Measurements from ENCODE around the gene DSCAML1. TPM values are rescaled to one million over a fixed set of nuclear protein-coding genes. Genes with fewer than 3 reads are reported as not detected.

Gene DSCAML1
- total RNA-seq, 4 donors from 2014 or later = 2.9 to 5.8 (median 3.3) TPM

DNA sequence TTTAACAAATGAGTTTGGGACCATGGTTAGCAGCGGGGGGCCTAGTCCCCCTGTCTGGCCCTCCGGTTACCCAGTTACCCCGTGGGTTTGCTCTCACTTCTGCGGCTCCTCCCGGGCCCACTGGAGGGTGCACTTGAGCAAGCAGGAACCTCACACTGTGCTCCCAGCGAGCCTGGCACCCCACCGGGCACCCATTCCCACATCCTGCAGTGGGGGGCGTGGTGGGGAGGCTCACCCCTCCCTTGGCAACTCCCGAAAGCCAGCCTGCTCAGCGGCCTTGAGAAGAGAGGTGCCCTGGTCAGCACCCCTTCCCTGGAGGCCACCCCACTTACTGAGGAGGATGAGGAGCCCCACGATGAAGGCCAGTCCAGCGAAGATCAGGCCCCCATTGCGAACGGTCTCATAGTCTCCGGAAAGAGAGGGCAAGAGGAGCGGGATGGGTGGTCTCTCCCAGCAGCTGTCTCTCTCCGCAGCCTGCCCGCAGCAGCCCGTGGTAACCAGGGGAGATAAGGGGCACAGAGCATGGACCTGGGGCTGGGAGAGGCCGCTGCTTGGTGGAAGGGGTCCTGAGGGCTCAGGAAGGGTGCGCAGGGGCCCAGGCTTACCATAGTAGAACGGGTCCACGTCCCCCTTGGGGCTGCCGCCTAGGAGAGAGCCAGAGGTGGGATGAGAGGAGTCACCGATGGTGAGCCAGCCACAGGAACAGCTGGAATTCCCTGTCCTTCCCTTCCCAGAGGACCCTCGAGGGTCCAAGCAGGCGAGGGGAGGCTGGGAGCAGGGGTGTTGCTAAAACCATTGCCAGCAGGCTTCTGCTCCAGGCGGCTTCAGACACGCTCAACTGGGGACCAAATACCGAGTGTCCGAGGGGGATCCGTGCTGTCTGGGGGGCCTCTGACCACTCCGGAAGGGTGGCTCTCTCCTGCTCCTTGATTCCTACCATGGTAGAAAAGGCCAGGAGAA lies 25.3 kb upstream of the DSCAML1 start:
- no peaks in the 10 kb centered on the region for H3K36me3 ChIP-seq
- peak; percentile 49 for DNase-seq
- intact Hi-C loops (cut with DNase I; ENCODE audit: low total_unique reads) (no loop called here), in situ Hi-C loops (cut with MboI; ENCODE audit: low pct_ligation_motif_present in 1 of 4, low pct_unique_long_range_greater_than_20kb in 1 of 4, low sequenced_read_pairs in 3 of 4) (loop anchor here in 1 of 4 donors (25.0 kb wide), 2 partner anchors 240 to 385 kb away; no protein-coding TSS in a partner anchor)
- peak overlapping the region in 2 of 4 donors; percentile 17 to 30 for H3K27ac ChIP-seq
- H3K27me3 ChIP-seq = no peaks in the 10 kb centered on the region
- WGBS, 2 donors (ENCODE audit: low coverage in 1 of 2) = 66% methylated on average over 33 of the region's 33 CpGs; no CpG with 5 or more reads in 1 of the 2 donors
- no peaks in the 10 kb centered on the region for H3K9me3 ChIP-seq
- H3K4me3 ChIP-seq = no peak overlapping the region
- TF ChIP-seq EP300 (IDR thresholded peaks at IDR 0.05; ENCODE audit: low read depth) = no peak
- TF ChIP-seq, protein P1, sequence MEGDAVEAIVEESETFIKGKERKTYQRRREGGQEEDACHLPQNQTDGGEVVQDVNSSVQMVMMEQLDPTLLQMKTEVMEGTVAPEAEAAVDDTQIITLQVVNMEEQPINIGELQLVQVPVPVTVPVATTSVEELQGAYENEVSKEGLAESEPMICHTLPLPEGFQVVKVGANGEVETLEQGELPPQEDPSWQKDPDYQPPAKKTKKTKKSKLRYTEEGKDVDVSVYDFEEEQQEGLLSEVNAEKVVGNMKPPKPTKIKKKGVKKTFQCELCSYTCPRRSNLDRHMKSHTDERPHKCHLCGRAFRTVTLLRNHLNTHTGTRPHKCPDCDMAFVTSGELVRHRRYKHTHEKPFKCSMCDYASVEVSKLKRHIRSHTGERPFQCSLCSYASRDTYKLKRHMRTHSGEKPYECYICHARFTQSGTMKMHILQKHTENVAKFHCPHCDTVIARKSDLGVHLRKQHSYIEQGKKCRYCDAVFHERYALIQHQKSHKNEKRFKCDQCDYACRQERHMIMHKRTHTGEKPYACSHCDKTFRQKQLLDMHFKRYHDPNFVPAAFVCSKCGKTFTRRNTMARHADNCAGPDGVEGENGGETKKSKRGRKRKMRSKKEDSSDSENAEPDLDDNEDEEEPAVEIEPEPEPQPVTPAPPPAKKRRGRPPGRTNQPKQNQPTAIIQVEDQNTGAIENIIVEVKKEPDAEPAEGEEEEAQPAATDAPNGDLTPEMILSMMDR (IDR thresholded peaks at IDR 0.05) = peak; percentile 40 to 59 (median 52)
- H3K4me1 ChIP-seq = peaks cover 0 to 46% (median 17%) of the 10 kb centered on the region in 4 donors

DNA sequence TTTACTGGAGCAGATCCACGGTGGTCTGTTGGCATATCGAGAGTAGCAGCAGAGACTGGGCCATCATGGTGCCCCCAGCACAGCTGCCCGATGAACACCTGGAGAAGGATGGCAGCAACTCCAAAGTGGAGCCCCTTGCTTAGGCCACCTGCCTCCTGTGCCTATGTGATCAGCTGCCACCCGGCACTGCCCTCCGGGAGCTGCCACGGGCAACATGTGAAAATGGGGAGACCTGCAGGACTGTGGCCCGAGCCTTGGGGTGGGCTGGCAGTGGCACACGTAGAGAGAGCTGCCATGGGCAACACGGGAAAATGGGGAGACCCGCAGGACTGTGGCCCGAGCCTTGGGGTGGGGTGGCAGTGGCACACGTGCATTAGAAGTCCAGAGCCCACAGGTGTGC lies 24.4 kb upstream of the DSCAML1 start:
- Histone ChIP-seq H3K4me1 (peaks cover 6 to 55% (median 25%) of the 10 kb centered on the region in 4 donors), H3K4me3 (no peak overlapping the region), H3K27ac (no peak overlapping the region), H3K9me3 (no peaks in the 10 kb centered on the region), H3K27me3 (no peaks in the 10 kb centered on the region), H3K36me3 (no peaks in the 10 kb centered on the region)
- WGBS, 2 donors (ENCODE audit: low coverage in 1 of 2) = 84% methylated on average over 12 of the region's 12 CpGs; no CpG with 5 or more reads in 1 of the 2 donors
- TF ChIP-seq POLR2AphosphoS5 (IDR thresholded peaks at IDR 0.05) (no peak), EP300 (IDR thresholded peaks at IDR 0.05; ENCODE audit: low read depth) (no peak), POLR2A (IDR thresholded peaks at IDR 0.05) (no peak)
- TF ChIP-seq, protein P1 (IDR thresholded peaks at IDR 0.05) = no peak
- DNase-seq = no peak
- intact Hi-C loops (cut with DNase I; ENCODE audit: low total_unique reads) (no loop called here), in situ Hi-C loops (cut with MboI; ENCODE audit: low pct_ligation_motif_present in 1 of 4, low pct_unique_long_range_greater_than_20kb in 1 of 4, low sequenced_read_pairs in 3 of 4) (loop anchor here in 1 of 4 donors (25.0 kb wide), 2 partner anchors 241 to 384 kb away; no protein-coding TSS in a partner anchor)

DNA sequence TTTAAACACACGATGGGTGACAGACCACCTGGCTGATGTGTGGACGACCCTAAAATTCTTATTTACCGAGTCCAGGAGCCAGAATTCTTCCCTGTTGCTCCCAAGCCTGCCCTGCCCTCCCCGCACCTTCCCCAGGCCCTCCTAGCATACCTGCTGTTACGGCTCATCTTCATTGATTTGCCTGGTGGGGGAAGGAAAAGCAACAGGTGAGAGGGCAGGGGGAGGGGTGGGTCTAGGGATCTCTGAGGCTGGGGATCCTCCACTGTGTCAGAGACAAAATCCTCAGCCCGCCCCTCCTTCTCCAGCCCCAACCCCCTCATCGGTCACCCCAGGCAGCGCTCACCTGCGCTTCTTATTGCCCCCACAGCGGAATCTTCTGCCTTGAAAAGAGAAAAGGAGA lies 23.5 kb upstream of the DSCAML1 start:
- in situ Hi-C loops (cut with MboI; ENCODE audit: low pct_ligation_motif_present in 1 of 4, low pct_unique_long_range_greater_than_20kb in 1 of 4, low sequenced_read_pairs in 3 of 4) (loop anchor here in 1 of 4 donors (25.0 kb wide), 2 partner anchors 242 to 383 kb away; no protein-coding TSS in a partner anchor), intact Hi-C loops (cut with DNase I; ENCODE audit: low total_unique reads) (no loop called here)
- Histone ChIP-seq H3K27me3 (no peaks in the 10 kb centered on the region), H3K9me3 (no peaks in the 10 kb centered on the region), H3K4me3 (no peak overlapping the region), H3K4me1 (peaks cover 14 to 64% (median 34%) of the 10 kb centered on the region in 4 donors), H3K36me3 (no peaks in the 10 kb centered on the region), H3K27ac (no peak overlapping the region)
- TF ChIP-seq, protein P1 (IDR thresholded peaks at IDR 0.05) = no peak
- TF ChIP-seq POLR2AphosphoS5 (IDR thresholded peaks at IDR 0.05) = no peak
- no peak for TF ChIP-seq EP300 (IDR thresholded peaks at IDR 0.05; ENCODE audit: low read depth)
- TF ChIP-seq POLR2A (IDR thresholded peaks at IDR 0.05) = no peak
- 94 to 95% methylated on average over 5 to 10 of the region's 10 CpGs for WGBS, 2 donors (ENCODE audit: low coverage in 1 of 2)
- DNase-seq = no peak

DNA sequence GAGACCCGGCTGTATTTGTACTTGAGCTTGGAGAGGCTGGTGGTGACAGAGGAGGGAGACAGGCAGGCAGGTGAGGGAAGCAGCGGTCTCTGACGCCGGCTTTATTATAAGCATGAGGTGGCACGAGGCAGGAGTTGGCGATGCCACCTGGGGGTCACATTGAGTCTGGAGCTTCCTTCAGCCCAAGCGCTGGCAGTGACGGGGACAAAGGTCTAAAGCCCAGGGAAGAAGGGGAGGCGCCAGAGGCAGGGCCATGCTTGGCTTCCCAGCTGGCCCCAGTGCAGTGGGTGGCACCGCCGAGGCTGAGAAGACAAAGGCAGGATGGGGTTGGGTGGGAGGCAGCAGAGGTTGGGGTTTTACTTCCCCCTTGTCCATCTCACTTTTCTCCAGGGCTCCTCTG lies 23.1 kb upstream of the DSCAML1 start:
- H3K4me1 ChIP-seq = peaks cover 18 to 64% (median 39%) of the 10 kb centered on the region in 4 donors
- H3K36me3 ChIP-seq = no peaks in the 10 kb centered on the region
- intact Hi-C loops (cut with DNase I; ENCODE audit: low total_unique reads) = no loop called here
- WGBS, 2 donors (ENCODE audit: low coverage in 1 of 2) = 55 to 71% methylated on average over 8 to 11 of the region's 11 CpGs
- no peaks in the 10 kb centered on the region for H3K27me3 ChIP-seq
- no peaks in the 10 kb centered on the region for H3K9me3 ChIP-seq
- DNase-seq = peak; percentile 48
- no peak overlapping the region for H3K27ac ChIP-seq
- no peak overlapping the region for H3K4me3 ChIP-seq
- no peak for TF ChIP-seq POLR2AphosphoS5 (IDR thresholded peaks at IDR 0.05)
- no peak for TF ChIP-seq POLR2A (IDR thresholded peaks at IDR 0.05)
- TF ChIP-seq, protein P1 (IDR thresholded peaks at IDR 0.05) = no peak
- TF ChIP-seq EP300 (IDR thresholded peaks at IDR 0.05; ENCODE audit: low read depth) = no peak
- in situ Hi-C loops (cut with MboI; ENCODE audit: low pct_ligation_motif_present in 1 of 4, low pct_unique_long_range_greater_than_20kb in 1 of 4, low sequenced_read_pairs in 3 of 4) = loop anchor here in 1 of 4 donors (25.0 kb wide), 2 partner anchors 242 to 383 kb away; no protein-coding TSS in a partner anchor
